LNCAP (cell line): ENCODE results near the gene SPOPL.

Experiments
- TF ChIP-seq, protein P1 (sequence below): fragments of 450-650 bp; IDR thresholded peaks from 2 replicates; pipeline ENCODE4 v1.5.1; 2017; ENCODE audit warnings: mild to moderate bottlenecking

The SPOPL gene

DNA sequence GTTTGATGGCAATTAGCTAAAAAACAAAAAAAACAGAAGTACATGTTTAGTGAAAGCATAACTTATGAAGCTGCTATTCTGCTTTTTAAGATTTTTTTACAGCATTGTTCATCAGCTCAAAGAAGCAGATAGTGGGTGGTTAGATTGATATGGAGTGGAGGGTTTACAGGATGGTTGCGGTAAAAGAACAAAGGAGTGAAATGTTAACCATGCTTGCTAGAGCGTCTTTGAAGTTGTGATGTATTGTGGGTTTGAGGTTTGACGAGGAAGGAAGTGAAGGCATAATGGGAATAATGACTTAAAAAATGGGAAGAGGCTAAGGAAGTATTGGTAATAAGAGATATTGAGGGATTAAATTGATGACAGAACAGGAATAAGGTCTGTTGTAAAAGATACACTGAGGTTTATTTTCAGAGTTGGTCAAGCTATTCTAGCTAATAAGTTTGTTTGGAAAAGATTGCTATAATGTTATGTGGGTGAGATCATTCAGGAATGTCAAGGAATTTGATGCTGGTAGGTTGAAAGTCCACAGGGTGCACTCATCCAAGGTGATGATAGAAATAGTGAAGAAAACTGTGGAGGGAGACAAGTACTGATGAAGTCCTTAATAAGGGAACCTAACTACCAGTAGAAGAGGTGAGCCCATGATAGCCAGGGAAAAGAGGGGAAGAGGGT, 14.6 kb downstream of the SPOPL start:
- TF ChIP-seq, protein P1, sequence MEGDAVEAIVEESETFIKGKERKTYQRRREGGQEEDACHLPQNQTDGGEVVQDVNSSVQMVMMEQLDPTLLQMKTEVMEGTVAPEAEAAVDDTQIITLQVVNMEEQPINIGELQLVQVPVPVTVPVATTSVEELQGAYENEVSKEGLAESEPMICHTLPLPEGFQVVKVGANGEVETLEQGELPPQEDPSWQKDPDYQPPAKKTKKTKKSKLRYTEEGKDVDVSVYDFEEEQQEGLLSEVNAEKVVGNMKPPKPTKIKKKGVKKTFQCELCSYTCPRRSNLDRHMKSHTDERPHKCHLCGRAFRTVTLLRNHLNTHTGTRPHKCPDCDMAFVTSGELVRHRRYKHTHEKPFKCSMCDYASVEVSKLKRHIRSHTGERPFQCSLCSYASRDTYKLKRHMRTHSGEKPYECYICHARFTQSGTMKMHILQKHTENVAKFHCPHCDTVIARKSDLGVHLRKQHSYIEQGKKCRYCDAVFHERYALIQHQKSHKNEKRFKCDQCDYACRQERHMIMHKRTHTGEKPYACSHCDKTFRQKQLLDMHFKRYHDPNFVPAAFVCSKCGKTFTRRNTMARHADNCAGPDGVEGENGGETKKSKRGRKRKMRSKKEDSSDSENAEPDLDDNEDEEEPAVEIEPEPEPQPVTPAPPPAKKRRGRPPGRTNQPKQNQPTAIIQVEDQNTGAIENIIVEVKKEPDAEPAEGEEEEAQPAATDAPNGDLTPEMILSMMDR = no peak

GRCh38 chr2:138518860-138519259, 17.3 kb downstream of the SPOPL start:
- TF ChIP-seq, protein P1 = no peak

DNA sequence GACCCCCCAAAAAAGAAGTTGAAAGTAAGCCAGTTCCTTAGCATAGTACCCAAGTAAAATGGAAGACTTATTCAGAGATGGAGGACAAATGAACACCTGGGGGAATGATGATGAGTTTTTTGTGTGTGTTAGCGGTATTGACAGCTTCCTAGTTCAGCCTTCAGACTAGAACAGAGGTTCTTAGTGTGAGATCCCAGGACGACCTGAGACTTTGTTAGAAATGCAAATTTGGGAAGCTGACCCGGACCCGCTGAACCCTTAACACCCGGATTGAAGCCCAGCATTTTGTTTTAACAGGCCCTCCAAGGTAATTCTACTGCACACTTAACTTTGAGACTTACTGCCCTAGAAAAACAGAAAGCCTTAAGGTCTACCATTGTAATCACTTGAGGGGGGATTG, 20.3 kb downstream of the SPOPL start:
- TF ChIP-seq, protein P1 = no peak

GRCh38 chr2:138522556-138522955, 21.0 kb downstream of the SPOPL start:
- TF ChIP-seq, protein P1 = no peak

DNA sequence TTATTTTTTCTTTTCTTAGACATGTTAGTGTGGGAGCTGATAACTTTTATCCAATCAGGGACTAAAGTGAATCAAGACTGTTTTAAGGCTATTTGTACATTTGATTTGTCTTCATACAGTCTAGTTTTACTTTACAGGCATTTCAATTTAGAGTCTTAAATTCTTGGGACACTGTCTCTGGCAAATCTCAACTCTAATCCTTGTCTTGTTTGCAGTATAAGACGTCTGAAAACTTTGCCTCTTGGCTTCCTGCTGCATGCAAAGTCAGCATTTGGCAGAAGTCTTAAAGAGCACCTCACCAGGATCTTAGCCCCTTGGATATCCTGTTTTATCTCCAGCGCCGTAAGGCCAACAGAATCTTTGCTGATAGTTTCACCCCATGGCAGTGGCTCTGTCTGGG, 30.3 kb downstream of the SPOPL start:
- TF ChIP-seq, protein P1 = no peak

DNA sequence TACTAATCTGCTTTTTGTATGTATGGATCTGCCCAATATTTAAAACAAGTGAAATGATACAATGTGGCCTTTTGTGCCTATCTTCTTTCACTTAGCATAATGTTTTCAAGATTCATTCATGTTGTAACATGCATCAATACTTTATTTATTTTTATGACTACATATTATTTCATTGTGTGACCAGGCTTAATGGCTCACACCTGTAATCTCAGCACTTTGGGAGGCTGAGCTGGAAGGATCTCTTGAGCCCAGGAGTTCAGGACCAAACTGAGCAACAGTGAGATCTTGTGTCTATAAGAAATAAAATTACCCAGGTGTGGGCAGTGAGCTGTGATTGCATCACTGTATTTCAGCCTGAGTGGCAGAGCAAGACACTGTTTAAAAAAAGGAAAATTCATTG, 33.2 kb downstream of the SPOPL start:
- TF ChIP-seq, protein P1 = no peak

DNA sequence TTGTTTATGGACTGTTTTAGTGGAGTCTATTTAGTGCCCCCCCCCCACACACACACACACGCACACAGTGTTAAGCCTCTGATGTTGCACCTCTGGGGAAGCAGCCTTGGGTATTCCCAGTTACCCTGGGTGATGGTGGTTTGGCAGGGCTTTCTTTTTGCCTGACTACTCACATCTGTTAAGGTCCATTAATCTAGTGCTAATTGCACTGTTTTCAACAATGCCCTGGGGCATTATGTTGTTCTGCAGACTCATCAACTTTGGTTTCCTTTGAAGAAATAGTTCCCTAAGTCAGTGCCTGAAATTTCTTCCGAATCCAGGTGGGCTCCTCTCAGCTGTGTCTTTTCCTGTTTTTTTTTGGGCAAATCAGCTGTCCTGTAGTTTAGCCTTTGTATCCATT, 34.7 kb downstream of the SPOPL start:
- TF ChIP-seq, protein P1 = no peak

- TF ChIP-seq, protein P1 = no peak
These were observed 35.2 kb downstream of the SPOPL start for GRCh38 chr2:138536740-138537139.
